HCT116 (cell line): ENCODE results near the gene NAT8. TPM values are rescaled to one million over a fixed set of nuclear protein-coding genes. Genes with fewer than 3 reads are reported as not detected.
"Not testable (repeated sequence)": the region's sequence is repeated elsewhere in the genome, so short reads cannot be mapped to it uniquely, and the experiment has no call there.

Experiments
- ATAC-seq: fragments of 200-7000 bp; cut with Tn5 transposase; 2 replicates; pipeline ENCODE4 v1.9.1; 2020; ENCODE audit warnings: mild to moderate bottlenecking, moderate library complexity
- BruUV-seq: library from RNA; stranded (reverse); fragments of 400-500 nt; replicated peaks from 2 replicates; lab custom pipeline; 2021; lab: Mats Ljungman, UMichigan
- CTCF ChIA-PET: fragments of 300-600 bp; sonication (Branson Sonifier 250); formaldehyde crosslinking; loops from one replicate; lab custom pipeline; 2021; ENCODE audit warnings: antibody characterized with exemption; lab: Charles Lee
- POLR2A ChIA-PET: fragments of 300-600, 350-600 bp; sonication (Branson Sonifier 250); formaldehyde crosslinking; loops from one replicate; lab custom pipeline; 2021; ENCODE audit warnings: antibody characterized with exemption; lab: Charles Lee
- RAD21 ChIA-PET, 2 experiments: fragments of 300-600 bp; sonication (Branson Sonifier 250); formaldehyde crosslinking; loops; one replicate each; lab custom pipeline; 2023; ENCODE audit warnings: low total read pairs in 2 of 2; ENCODE audit not compliant: uncharacterized antibody in 2 of 2, unreplicated experiment in 2 of 2, low non-redundant PET in 1 of 2; lab: Charles Lee
- DNase-seq: peaks from one replicate; pipeline ENCODE4 v3.0.0-alpha.2; 2010; ENCODE audit warnings: low read depth, low spot score
- H2AFZ ChIP-seq: fragments of 200-600 bp; shearing (Covaris generic), sonication (generic); 2 replicates; pipeline ENCODE4 v1.6.1; 2017; ENCODE audit warnings: low read depth, mixed run types, mixed read lengths, antibody characterized with exemption, low read length; ENCODE audit not compliant: poor library complexity, severe bottlenecking
- H3K27ac ChIP-seq: 2 replicates; pipeline ENCODE4 v1.5.1; 2012; ENCODE audit warnings: low read depth, low read length
- H3K27me3 ChIP-seq: fragments of 200-600 bp; sonication (generic); 2 replicates; pipeline ENCODE4 v1.6.1; 2016; ENCODE audit warnings: mixed run types, low read length, mixed read lengths; ENCODE audit not compliant: insufficient read depth
- H3K36me3 ChIP-seq, 2 experiments: fragments of 200-500 bp in 1 of 2; fragments of 200-600 bp in 1 of 2; sonication (Bioruptor generic) in 1 of 2; sonication (generic) in 1 of 2; 2 replicates each; pipeline versions ENCODE4 v1.5.1 to v1.6.1; 2014 to 2016; ENCODE audit warnings: low read length in 2 of 2, inconsistent platforms in 1 of 2, mixed read lengths in 1 of 2, mixed run types in 1 of 2; ENCODE audit not compliant: insufficient read depth in 2 of 2, control insufficient read depth in 1 of 2
- H3K4me1 ChIP-seq, 2 experiments: fragments of 200-600 bp in 1 of 2; sonication (generic) in 1 of 2; 2 replicates each; pipeline versions ENCODE4 v1.5.1 to v1.6.1; 2012 to 2017; ENCODE audit warnings: low read length in 2 of 2, inconsistent platforms in 1 of 2, mild to moderate bottlenecking in 1 of 2, mixed read lengths in 1 of 2, mixed run types in 1 of 2, moderate library complexity in 1 of 2; ENCODE audit not compliant: insufficient read depth in 2 of 2, control insufficient read depth in 1 of 2
- H3K4me2 ChIP-seq: fragments of 200-600 bp; sonication (generic); 2 replicates; pipeline ENCODE4 v1.6.1; 2017; ENCODE audit warnings: mixed run types, low read length, mixed read lengths
- H3K4me3 ChIP-seq, 2 experiments: fragments of 200-600 bp in 1 of 2; sonication (generic) in 1 of 2; replicated peaks in 1 of 2; 2 replicates each; pipeline ENCODE4 v1.5.1; 2011 to 2016; ENCODE audit warnings: low read length in 2 of 2, control low read depth in 1 of 2, low read depth in 1 of 2, mild to moderate bottlenecking in 1 of 2, mixed read lengths in 1 of 2, mixed run types in 1 of 2
- H3K79me2 ChIP-seq: fragments of 200-600 bp; sonication (generic); 2 replicates; pipeline ENCODE4 v1.6.1; 2017; ENCODE audit warnings: mild to moderate bottlenecking, mixed run types, low read length, moderate library complexity, mixed read lengths; ENCODE audit not compliant: insufficient read depth
- H3K9ac ChIP-seq: fragments of 200-600 bp; sonication (generic); 2 replicates; pipeline ENCODE4 v1.6.1; 2016; ENCODE audit warnings: low read length, mixed read lengths
- H3K9me2 ChIP-seq: fragments of 200-600 bp; sonication (generic), shearing (Covaris generic); 2 replicates; pipeline ENCODE4 v1.6.1; 2017; ENCODE audit warnings: mixed run types, mild to moderate bottlenecking, moderate library complexity; ENCODE audit not compliant: insufficient read depth
- H3K9me3 ChIP-seq, 2 experiments: fragments of 200-500 bp in 1 of 2; fragments of 200-600 bp in 1 of 2; sonication (Bioruptor generic) in 1 of 2; sonication (generic) in 1 of 2; 2 replicates each; pipeline ENCODE4 v1.6.1; 2014 to 2017; ENCODE audit warnings: low read length in 2 of 2, mixed read lengths in 2 of 2, inconsistent platforms in 1 of 2, low read depth in 1 of 2, mild to moderate bottlenecking in 1 of 2, mixed run types in 1 of 2, moderate library complexity in 1 of 2; ENCODE audit not compliant: control insufficient read depth in 1 of 2, insufficient read depth in 1 of 2
- H4K20me1 ChIP-seq: fragments of 200-600 bp; sonication (generic), shearing (Covaris generic); 2 replicates; pipeline ENCODE4 v1.6.1; 2017; ENCODE audit warnings: mixed run types, mild to moderate bottlenecking, moderate library complexity; ENCODE audit not compliant: insufficient read depth
- EZH2 ChIP-seq: fragments of 200-600 bp; sonication (generic); IDR thresholded peaks from 2 replicates; pipeline ENCODE4 v1.6.1; 2017; ENCODE audit warnings: antibody characterized with exemption, mixed run types
- POLR2AphosphoS5 ChIP-seq: IDR thresholded peaks from 2 replicates; pipeline ENCODE4 v1.6.1; 2011; ENCODE audit warnings: mild to moderate bottlenecking, low read depth, low read length, moderate library complexity
- TCF7L2 ChIP-seq: IDR thresholded peaks from 2 replicates; pipeline ENCODE4 v1.7.0; 2011; ENCODE audit warnings: borderline replicate concordance, inconsistent platforms; ENCODE audit not compliant: insufficient read depth, insufficient read length; ENCODE audit errors: extremely low read depth
- intact Hi-C: fragments of 100-400 bp; cut with micrococcal nuclease; formaldehyde crosslinking; loops from 2 replicates; pipeline ENCODE4 v1.10.0; 2022
- total RNA-seq: library from RNA; stranded (reverse); gene quantifications from one replicate; pipeline ENCODE4 v1.2.1, GENCODE V29; 2021; ENCODE audit not compliant: unreplicated experiment
- TF ChIP-seq, protein P1 (sequence below), 3 experiments: fragments of 200-600 bp in 1 of 3; sonication (generic) in 1 of 3; IDR thresholded peaks in 2 of 3; conservative IDR thresholded peaks in 1 of 3; 2 replicates each; pipeline ENCODE4 v1.5.1; 2012 to 2017; ENCODE audit warnings: low read depth in 2 of 3, low read length in 2 of 3, antibody characterized with exemption in 1 of 3, borderline replicate concordance in 1 of 3, control low read depth in 1 of 3, mild to moderate bottlenecking in 1 of 3, mixed read lengths in 1 of 3, mixed run types in 1 of 3, moderate library complexity in 1 of 3; ENCODE audit not compliant: insufficient read depth in 1 of 3

The NAT8 gene
- total RNA-seq, 1 experiment from 2014 or later: not detected

DNA sequence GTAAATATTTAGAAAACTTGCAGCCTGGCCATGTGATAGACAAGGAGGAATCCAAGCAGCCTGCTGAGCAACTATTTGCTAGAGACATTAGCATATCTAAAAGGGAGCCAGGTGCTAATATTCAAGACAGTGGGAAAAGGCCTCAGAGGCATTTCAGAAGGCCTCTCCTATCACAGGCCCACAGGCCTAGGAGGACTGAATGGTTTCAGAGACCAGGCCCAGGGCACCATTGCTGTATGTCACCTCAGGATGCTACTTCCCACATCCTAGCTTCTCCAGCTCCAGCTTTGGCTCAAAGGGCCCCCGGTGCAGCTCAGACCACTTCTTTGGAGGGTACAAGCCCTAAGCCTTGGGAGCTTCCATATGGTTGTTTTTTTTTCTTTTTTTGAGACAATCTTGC, 3.8 kb downstream of the NAT8 start:
- Histone ChIP-seq H3K27ac (no peak overlapping the region), H2AFZ (no peak overlapping the region), H3K36me3 (no peaks in the 10 kb centered on the region), H3K4me3 (no peak overlapping the region), H3K9me2 (no peaks in the 10 kb centered on the region), H3K79me2 (no peaks in the 10 kb centered on the region), H3K27me3 (no peaks in the 10 kb centered on the region), H3K9ac (no peak overlapping the region), H3K4me2 (no peak overlapping the region), H3K4me1 (peaks cover 0 to 3% of the 10 kb centered on the region in 2 experiments; a peak in 1 of 4 replicates), H4K20me1 (no peaks in the 10 kb centered on the region), H3K9me3 (peaks cover 0 to 4% of the 10 kb centered on the region in 2 experiments; a peak in 1 of 4 replicates)
- no peak for DNase-seq
- ChIA-PET POLR2A (no interaction called here), RAD21 (no interaction called here), CTCF (no interaction called here)
- intact Hi-C loops: no loop called here
- TF ChIP-seq, protein P1, sequence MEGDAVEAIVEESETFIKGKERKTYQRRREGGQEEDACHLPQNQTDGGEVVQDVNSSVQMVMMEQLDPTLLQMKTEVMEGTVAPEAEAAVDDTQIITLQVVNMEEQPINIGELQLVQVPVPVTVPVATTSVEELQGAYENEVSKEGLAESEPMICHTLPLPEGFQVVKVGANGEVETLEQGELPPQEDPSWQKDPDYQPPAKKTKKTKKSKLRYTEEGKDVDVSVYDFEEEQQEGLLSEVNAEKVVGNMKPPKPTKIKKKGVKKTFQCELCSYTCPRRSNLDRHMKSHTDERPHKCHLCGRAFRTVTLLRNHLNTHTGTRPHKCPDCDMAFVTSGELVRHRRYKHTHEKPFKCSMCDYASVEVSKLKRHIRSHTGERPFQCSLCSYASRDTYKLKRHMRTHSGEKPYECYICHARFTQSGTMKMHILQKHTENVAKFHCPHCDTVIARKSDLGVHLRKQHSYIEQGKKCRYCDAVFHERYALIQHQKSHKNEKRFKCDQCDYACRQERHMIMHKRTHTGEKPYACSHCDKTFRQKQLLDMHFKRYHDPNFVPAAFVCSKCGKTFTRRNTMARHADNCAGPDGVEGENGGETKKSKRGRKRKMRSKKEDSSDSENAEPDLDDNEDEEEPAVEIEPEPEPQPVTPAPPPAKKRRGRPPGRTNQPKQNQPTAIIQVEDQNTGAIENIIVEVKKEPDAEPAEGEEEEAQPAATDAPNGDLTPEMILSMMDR (IDR thresholded peaks at IDR 0.05 in 2 of 3, conservative IDR thresholded peaks at IDR 0.05 in 1 of 3; ENCODE audit: borderline replicate concordance in 1 of 3, insufficient read depth in 1 of 3, low read depth in 2 of 3, low read length in 2 of 3): no peak
- TF ChIP-seq EZH2 (no peak), TCF7L2 (no peak), POLR2AphosphoS5 (no peak)
- ATAC-seq: no peak
- BruUV-seq: no TSS peak

DNA sequence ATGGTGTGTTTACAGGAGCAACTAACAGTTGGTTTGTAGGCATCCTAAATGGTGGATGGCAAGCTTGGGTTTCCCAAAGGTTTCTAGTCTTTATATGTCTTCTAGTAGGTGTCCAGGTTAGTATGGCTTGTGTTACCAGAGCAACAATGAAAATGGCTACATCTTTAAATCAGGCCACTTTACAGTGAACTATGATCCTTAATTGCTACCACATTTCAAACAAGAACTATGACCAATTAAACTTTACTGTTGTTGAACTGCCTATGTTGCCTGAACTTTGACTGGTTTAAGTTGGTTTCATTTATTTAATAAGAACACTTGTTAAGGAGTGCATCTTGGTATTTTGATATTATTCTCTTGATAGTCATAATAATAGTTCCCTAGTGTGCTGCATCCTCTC, 5.2 kb downstream of the NAT8 start:
- BruUV-seq, H3K9me3 ChIP-seq, H3K9me2 ChIP-seq, H3K27me3 ChIP-seq, H3K9ac ChIP-seq, intact Hi-C loops, POLR2A ChIA-PET, RAD21 ChIA-PET, H3K4me1 ChIP-seq, ATAC-seq, H2AFZ ChIP-seq, H3K79me2 ChIP-seq, H3K4me3 ChIP-seq, H4K20me1 ChIP-seq, H3K27ac ChIP-seq, H3K4me2 ChIP-seq, H3K36me3 ChIP-seq, CTCF ChIA-PET, DNase-seq: not testable (repeated sequence)
